22Rv1 (cell line): ENCODE results near the gene TTC7B.

Experiments
- H3K27ac ChIP-seq: fragments of 450-650 bp; 2 replicates; pipeline ENCODE4 v1.5.1; 2017
- CTCF ChIP-seq: fragments of 450-650 bp; IDR thresholded peaks from 2 replicates; pipeline ENCODE4 v1.5.1; 2017; ENCODE audit warnings: mild to moderate bottlenecking
- ZFX ChIP-seq: fragments of 450-650 bp; IDR thresholded peaks from 2 replicates; pipeline ENCODE4 v1.6.1; 2017; ENCODE audit warnings: antibody characterized with exemption, borderline replicate concordance

TTC7B gene

DNA sequence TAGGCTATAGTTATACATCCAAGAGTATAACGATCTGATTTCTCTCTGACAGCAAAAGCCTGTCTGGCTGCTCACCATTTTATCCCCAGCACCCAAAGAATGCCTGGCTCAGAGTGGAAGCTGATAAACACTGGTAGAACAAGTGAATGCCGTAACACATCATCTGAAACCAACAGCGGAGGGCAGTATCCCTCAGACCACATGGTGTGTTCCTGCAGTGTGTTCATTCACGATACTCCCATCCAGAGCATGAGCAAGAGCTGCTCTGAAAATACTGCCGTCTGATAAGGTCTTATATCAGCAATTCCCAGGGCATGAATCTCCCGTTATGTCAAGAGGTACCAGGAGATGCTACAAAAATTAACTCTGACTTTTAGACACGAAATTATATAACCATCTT is 95.9 kb downstream of the TTC7B start:
- 0 out of 2 replicates have a peak, but pooled peaks have one; percentile 14 for TF ChIP-seq CTCF
- no peak for TF ChIP-seq ZFX
- no peak overlapping the region for H3K27ac ChIP-seq

DNA sequence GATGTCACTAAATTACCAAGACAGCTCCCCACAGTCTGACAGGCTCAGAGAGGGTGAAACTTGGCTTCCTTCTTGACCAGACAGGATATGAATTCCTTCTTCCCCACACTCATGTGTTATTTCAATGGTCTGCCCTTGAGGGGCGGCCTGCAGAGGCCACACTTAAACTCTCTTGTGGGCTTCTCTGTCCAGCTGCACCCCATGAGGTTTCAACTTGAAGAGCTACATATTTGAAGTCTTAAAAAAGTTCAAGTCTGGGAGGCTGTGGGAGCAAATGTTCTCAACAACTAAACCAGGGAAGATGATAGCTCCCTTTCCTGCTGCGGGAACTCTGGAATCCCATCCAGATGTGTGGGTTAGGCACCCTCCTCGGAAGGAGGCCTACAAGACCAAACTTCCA is 98.3 kb downstream of the TTC7B start:
- H3K27ac ChIP-seq = no peak overlapping the region
- no peak for TF ChIP-seq CTCF
- no peak for TF ChIP-seq ZFX

DNA sequence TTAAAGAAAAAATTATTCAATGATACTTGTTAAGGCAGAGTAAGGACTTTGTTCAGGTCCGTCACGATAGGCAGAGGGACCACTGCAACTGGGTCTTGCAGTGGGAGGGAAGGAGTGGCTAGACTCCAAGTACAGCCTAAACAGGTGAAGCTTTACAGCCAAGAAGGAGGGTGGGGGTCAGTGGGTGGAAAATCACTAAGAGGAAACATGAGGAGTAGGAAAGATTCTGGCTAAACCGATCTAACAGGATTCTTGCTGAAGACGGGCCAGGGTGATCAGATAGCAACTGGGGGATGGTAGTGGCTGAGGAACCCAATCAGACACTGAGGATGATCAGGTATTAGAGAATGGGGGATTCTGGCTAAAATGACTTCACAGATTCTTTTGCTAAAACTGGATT is 100.2 kb downstream of the TTC7B start:
- TF ChIP-seq CTCF (no peak), ZFX (no peak)

GRCh38 chr14:90715495-90715894 is 100.7 kb downstream of the TTC7B start:
- H3K27ac ChIP-seq = no peak overlapping the region
- no peak for TF ChIP-seq ZFX

More for the DNA sequence above, 100.2 kb downstream of the TTC7B start:
- H3K27ac ChIP-seq = no peak overlapping the region

DNA sequence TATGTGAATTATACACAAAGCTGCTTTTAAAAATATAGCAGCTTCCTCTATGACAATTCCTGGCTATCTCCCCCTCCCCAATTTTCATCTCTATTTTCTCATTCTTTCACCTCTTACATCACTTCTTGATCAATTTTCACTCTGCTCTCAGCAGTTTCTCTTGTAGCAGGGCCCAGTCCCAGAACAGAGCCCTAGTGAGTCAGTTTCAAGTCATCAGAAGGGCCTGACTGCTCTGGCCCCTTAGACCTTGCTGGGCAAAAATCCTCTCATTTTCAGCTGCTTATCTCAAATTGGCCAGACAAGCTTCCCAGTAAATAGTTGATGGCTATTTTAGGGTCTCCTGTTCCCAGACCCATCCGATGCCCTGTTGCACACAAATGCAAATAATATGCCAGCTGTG is 101.4 kb downstream of the TTC7B start:
- H3K27ac ChIP-seq = no peak overlapping the region
- TF ChIP-seq CTCF (no peak), ZFX (no peak)

GRCh38 chr14:90704738-90705392 is 111.4 kb downstream of the TTC7B start:
- TF ChIP-seq CTCF (no peak), ZFX (no peak)

GRCh38 chr14:90703841-90704737 is 112.1 kb downstream of the TTC7B start:
- TF ChIP-seq CTCF = no peak
- TF ChIP-seq ZFX = no peak
- H3K27ac ChIP-seq = no peak overlapping the region

More at GRCh38 chr14:90704738-90705392, 111.4 kb downstream of the TTC7B start:
- H3K27ac ChIP-seq = no peak overlapping the region
